Common myeloid progenitor, CD34-positive (primary cell): ENCODE measurements around the gene LRRN3.

Experiments
- CTCF ChIA-PET: fragments of 350-600 bp; sonication (Branson Sonifier 250); formaldehyde crosslinking; loops from one replicate; lab custom pipeline; 2021; ENCODE audit warnings: antibody characterized with exemption; lab: Charles Lee
- POLR2A ChIA-PET: fragments of 350-600 bp; sonication (Branson Sonifier 250); formaldehyde crosslinking; loops from one replicate; lab custom pipeline; 2021; ENCODE audit warnings: antibody characterized with exemption; lab: Charles Lee
- DNase-seq, 3 donors: peaks; one replicate each; pipeline versions ENCODE4 v3.0.0 to v3.0.0-alpha.2; 2013
- H3K27ac ChIP-seq, 2 experiments: 1 replicate in 1 of 2; 2 replicates in 1 of 2; pipeline ENCODE4 v1.7.0; 2013; ENCODE audit warnings: inconsistent platforms in 2 of 2, low read length in 2 of 2, mild to moderate bottlenecking in 2 of 2, low read depth in 1 of 2, moderate library complexity in 1 of 2; ENCODE audit not compliant: severe bottlenecking in 2 of 2, insufficient read depth in 1 of 2, poor library complexity in 1 of 2
- H3K27me3 ChIP-seq, 5 experiments: replicated peaks in 2 of 5; 1 replicate in 3 of 5; 2 replicates in 2 of 5; pipeline versions ENCODE4 v1.6.1 to v1.7.0; 2013; ENCODE audit warnings: low read length in 4 of 5, mild to moderate bottlenecking in 2 of 5, moderate library complexity in 2 of 5, inconsistent platforms in 1 of 5; ENCODE audit not compliant: insufficient read depth in 5 of 5, control insufficient read depth in 4 of 5
- H3K36me3 ChIP-seq, 4 experiments: 1 replicate in 2 of 4; 2 replicates in 2 of 4; pipeline versions ENCODE4 v1.6.1 to v1.7.0; 2013; ENCODE audit warnings: low read length in 3 of 4, control low read depth in 1 of 4, mild to moderate bottlenecking in 1 of 4; ENCODE audit not compliant: control insufficient read depth in 4 of 4, insufficient read depth in 4 of 4
- H3K4me1 ChIP-seq, 4 experiments: 1 replicate in 3 of 4; 2 replicates in 1 of 4; pipeline versions ENCODE4 v1.6.1 to v1.7.1; 2013; ENCODE audit warnings: low read length in 3 of 4, mild to moderate bottlenecking in 3 of 4, control low read depth in 1 of 4, inconsistent platforms in 1 of 4, moderate library complexity in 1 of 4; ENCODE audit not compliant: control insufficient read depth in 4 of 4, insufficient read depth in 4 of 4; ENCODE audit errors: control extremely low read depth in 1 of 4
- H3K4me3 ChIP-seq, 7 experiments: 1 replicate in 4 of 7; 2 replicates in 3 of 7; pipeline versions ENCODE4 v1.5.1 to v1.7.0; 2013; ENCODE audit warnings: mild to moderate bottlenecking in 7 of 7, low read length in 6 of 7, moderate library complexity in 6 of 7, inconsistent platforms in 2 of 7, low read depth in 2 of 7, control low read depth in 1 of 7; ENCODE audit not compliant: insufficient read depth in 4 of 7, control insufficient read depth in 1 of 7; ENCODE audit errors: extremely low read depth in 1 of 7
- H3K9me3 ChIP-seq, 5 experiments: 1 replicate in 4 of 5; 2 replicates in 1 of 5; pipeline versions ENCODE4 v1.6.1 to v1.7.1; 2013; ENCODE audit warnings: low read length in 4 of 5, mild to moderate bottlenecking in 2 of 5, inconsistent platforms in 1 of 5, low read depth in 1 of 5, moderate library complexity in 1 of 5; ENCODE audit not compliant: control insufficient read depth in 4 of 5, insufficient read depth in 2 of 5; ENCODE audit errors: control extremely low read depth in 1 of 5
- WGBS: methylation state at CpG from one replicate; pipeline ENCODE4 v1.1.5; 2013; ENCODE audit not compliant: insufficient coverage; 5-methylcytosine and 5-hydroxymethylcytosine counted together

LRRN3 gene

DNA sequence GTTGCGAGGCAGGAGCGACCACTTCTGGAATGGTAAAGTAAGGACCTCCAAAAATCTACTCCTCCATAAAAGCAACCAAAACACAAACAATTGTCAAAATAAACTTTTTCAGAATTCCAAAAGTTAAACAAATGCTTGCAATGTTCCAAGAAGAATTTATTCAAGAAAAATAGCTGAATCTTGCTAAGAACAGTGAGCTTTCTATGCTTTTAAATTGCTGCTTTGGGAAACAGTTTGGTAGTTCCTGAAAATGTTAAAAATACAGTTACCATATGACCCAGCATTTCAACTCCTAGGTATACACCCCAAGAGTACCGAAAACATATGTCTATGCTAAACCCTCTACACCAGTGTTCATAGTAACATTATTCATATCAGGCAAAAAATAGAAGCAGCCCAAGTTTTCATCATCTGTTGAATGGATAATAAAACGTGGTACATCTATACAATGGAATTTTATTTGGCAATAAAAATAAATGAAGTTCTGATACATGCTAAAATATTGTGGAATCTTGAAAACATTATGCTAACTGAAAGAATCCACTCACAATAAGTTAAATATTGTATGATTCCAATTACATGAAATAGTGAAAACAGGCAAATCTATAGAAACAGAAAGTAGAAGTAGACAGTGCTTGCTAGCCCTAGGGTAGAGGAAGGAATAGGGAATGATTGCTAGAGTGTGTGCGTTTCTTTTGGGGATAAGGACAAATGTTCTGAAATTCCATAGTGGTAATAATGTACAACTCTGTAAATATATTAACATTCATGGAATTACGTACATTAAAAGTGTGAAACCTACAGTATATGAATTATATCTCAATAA, 57.0 kb downstream of the LRRN3 start:
- H3K4me1 ChIP-seq = peaks cover 0 to 5% (median 0%) of the 10 kb centered on the region in 4 experiments
- no peak overlapping the region for H3K27ac ChIP-seq
- ChIA-PET POLR2A (no interaction called here), CTCF (no interaction called here)
- DNase-seq = peak in 2 of 3 donors; percentile 7 to 11
- no peaks in the 10 kb centered on the region for H3K27me3 ChIP-seq
- H3K4me3 ChIP-seq = peak overlapping the region in 3 of 7 experiments; percentile 1 to 62 (median 9)
- H3K9me3 ChIP-seq = no peaks in the 10 kb centered on the region
- WGBS = no CpG with 5 or more reads among the region's 6 CpGs
- no peaks in the 10 kb centered on the region for H3K36me3 ChIP-seq

DNA sequence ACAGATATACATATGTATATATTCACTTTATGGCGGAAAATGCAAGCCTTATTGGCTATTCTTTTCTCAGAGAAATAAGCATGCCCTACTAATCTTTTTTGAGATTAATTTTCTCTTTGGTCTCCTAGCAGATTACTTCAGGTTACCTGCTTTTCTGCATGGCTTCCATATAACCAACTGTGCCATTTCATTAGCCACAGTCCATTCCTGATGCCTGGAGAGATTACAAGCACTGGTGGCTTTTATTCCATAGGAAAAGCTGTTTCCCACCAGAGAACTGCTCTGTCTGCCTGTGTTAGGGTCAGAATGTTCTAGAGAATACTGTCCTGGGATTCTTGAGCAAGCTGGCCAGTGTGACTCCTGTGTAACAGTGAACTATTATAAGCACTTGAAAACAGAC, 59.8 kb downstream of the LRRN3 start:
- ChIA-PET POLR2A (no interaction called here), CTCF (interaction anchor here (0.6 kb wide), 1 partner anchor 101 kb away, joined by 3 read pairs; no protein-coding TSS in a partner anchor)
- Histone ChIP-seq H3K4me3 (no peak overlapping the region), H3K4me1 (no peaks in the 10 kb centered on the region), H3K27ac (no peak overlapping the region), H3K27me3 (no peaks in the 10 kb centered on the region), H3K36me3 (no peaks in the 10 kb centered on the region), H3K9me3 (no peaks in the 10 kb centered on the region)
- no CpG with 5 or more reads among the region's 1 CpG for WGBS
- DNase-seq = no peak

- Histone ChIP-seq H3K27ac (no peak overlapping the region), H3K4me1 (no peaks in the 10 kb centered on the region), H3K4me3 (no peak overlapping the region), H3K27me3 (no peaks in the 10 kb centered on the region), H3K36me3 (no peaks in the 10 kb centered on the region), H3K9me3 (no peaks in the 10 kb centered on the region)
- ChIA-PET POLR2A (no interaction called here), CTCF (no interaction called here)
- no peak for DNase-seq
Measured at GRCh38 chr7:111159426-111159825, 68.5 kb downstream of the LRRN3 start.

- no peak overlapping the region for H3K4me3 ChIP-seq
- ChIA-PET CTCF (no interaction called here), POLR2A (no interaction called here)
- DNase-seq = no peak
- no peak overlapping the region for H3K27ac ChIP-seq
- no peaks in the 10 kb centered on the region for H3K27me3 ChIP-seq
- no peaks in the 10 kb centered on the region for H3K4me1 ChIP-seq
- H3K36me3 ChIP-seq = no peaks in the 10 kb centered on the region
- no peaks in the 10 kb centered on the region for H3K9me3 ChIP-seq
Measured at GRCh38 chr7:111160297-111160696, 69.4 kb downstream of the LRRN3 start.

DNA sequence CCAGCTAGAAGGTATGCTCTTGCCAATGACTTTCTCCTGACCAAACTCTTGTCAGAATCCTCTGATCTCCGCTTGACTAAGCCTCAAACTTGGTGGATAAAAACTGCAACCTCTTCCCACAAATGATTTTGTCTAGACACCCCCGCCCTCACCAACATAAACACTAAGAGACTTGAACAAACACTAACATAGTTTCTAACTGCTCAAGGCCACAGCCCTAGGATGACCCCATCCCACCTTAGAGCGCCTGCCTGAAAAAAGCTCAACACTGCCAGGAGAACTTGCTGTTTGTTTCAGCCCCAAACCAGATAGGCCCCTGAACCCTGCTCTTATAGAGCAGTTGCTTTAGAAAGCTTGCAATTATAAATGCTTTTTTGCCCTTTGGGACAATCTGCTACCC, 71.8 kb downstream of the LRRN3 start:
- Histone ChIP-seq H3K36me3 (no peaks in the 10 kb centered on the region), H3K27me3 (no peaks in the 10 kb centered on the region), H3K9me3 (no peaks in the 10 kb centered on the region), H3K4me3 (no peak overlapping the region), H3K4me1 (no peaks in the 10 kb centered on the region), H3K27ac (no peak overlapping the region)
- CTCF ChIA-PET = interaction anchor here (1.4 kb wide), 1 partner anchor 31 kb away, joined by 4 read pairs; no protein-coding TSS in a partner anchor
- 100% methylated on average over 3 of the region's 3 CpGs for WGBS
- POLR2A ChIA-PET = no interaction called here
- no peak for DNase-seq

- H3K4me1 ChIP-seq = no peaks in the 10 kb centered on the region
- WGBS = 100% methylated on average over 1 of the region's 1 CpG
- H3K27me3 ChIP-seq = no peaks in the 10 kb centered on the region
- no peaks in the 10 kb centered on the region for H3K9me3 ChIP-seq
- no peak overlapping the region for H3K27ac ChIP-seq
- H3K36me3 ChIP-seq = no peaks in the 10 kb centered on the region
- no peak overlapping the region for H3K4me3 ChIP-seq
- ChIA-PET CTCF (no interaction called here), POLR2A (no interaction called here)
- DNase-seq = no peak
Measured at GRCh38 chr7:111164442-111164841, 73.5 kb downstream of the LRRN3 start.

DNA sequence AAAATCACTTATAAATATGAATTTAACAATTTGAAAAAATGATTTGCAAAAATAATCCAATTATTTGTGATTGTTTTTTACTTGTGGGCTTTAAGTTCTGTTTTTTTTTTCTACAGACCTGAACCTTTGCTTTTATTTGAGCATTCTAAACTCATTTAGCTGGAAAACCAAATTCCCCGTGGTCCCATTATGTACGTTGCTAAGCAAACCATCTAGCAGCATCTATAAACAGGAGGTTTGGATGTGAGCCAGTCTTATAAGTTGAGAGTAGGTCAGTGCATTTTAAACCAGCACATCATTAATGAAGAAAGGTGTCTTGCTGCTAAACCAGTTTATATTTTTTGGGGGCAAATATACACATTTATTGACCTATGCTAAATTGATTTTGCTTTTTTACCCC, 77.3 kb downstream of the LRRN3 start:
- Histone ChIP-seq H3K4me1 (no peaks in the 10 kb centered on the region), H3K4me3 (no peak overlapping the region), H3K9me3 (no peaks in the 10 kb centered on the region), H3K27ac (no peak overlapping the region), H3K36me3 (no peaks in the 10 kb centered on the region), H3K27me3 (no peaks in the 10 kb centered on the region)
- ChIA-PET CTCF (no interaction called here), POLR2A (interaction anchor here (0.7 kb wide), 1 partner anchor 72 kb away, joined by 3 read pairs; no protein-coding TSS in a partner anchor)
- no CpG with 5 or more reads among the region's 2 CpGs for WGBS
- no peak for DNase-seq
